ENCODE results near the gene MAP3K13.

MAP3K13 gene

GRCh38 chr3:185340751-185341150 is 22.2 kb upstream of the MAP3K13 start:
- H3K36me3 ChIP-seq (ENCODE audit: insufficient read depth, low read length): no peaks in the 10 kb centered on the region
- no peaks in the 10 kb centered on the region for H4K20me1 ChIP-seq (ENCODE audit: insufficient read depth, low read length)
- H3K27ac ChIP-seq (ENCODE audit: low read depth, low read length, poor library complexity, severe bottlenecking): no peak overlapping the region
- no peaks in the 10 kb centered on the region for H3K9me2 ChIP-seq (ENCODE audit: low read depth, low read length)
- H3K79me2 ChIP-seq (ENCODE audit: insufficient read depth, low read length): no peaks in the 10 kb centered on the region
- H3F3A ChIP-seq (ENCODE audit: insufficient read depth, low read length): no peaks in the 10 kb centered on the region
- no peak for TF ChIP-seq CTCF (IDR thresholded peaks at IDR 0.05; ENCODE audit: low read length)
- TF ChIP-seq EZH2 (IDR thresholded peaks at IDR 0.05; ENCODE audit: borderline replicate concordance, low read length): no peak
- no peaks in the 10 kb centered on the region for H3K9me3 ChIP-seq (ENCODE audit: low read length)
- H3K27me3 ChIP-seq (ENCODE audit: insufficient read depth, low read length): no peaks in the 10 kb centered on the region
- no peak overlapping the region for H3K4me3 ChIP-seq (ENCODE audit: low read depth, low read length, poor library complexity, severe bottlenecking)
- no peak overlapping the region for H3K9ac ChIP-seq (ENCODE audit: low read length)
- H2AFZ ChIP-seq (ENCODE audit: low read length): no peak overlapping the region
- no peak overlapping the region for H3K4me2 ChIP-seq (ENCODE audit: low read length)
- H3K4me1 ChIP-seq (ENCODE audit: insufficient read depth, low read length, severe bottlenecking): no peaks in the 10 kb centered on the region

- H3K79me2 ChIP-seq (ENCODE audit: insufficient read depth, low read length): no peaks in the 10 kb centered on the region
- H4K20me1 ChIP-seq (ENCODE audit: insufficient read depth, low read length): no peaks in the 10 kb centered on the region
- H3K9ac ChIP-seq (ENCODE audit: low read length): no peak overlapping the region
- H3K9me3 ChIP-seq (ENCODE audit: low read length): no peaks in the 10 kb centered on the region
- H3K9me2 ChIP-seq (ENCODE audit: low read depth, low read length): no peaks in the 10 kb centered on the region
- no peak overlapping the region for H3K4me2 ChIP-seq (ENCODE audit: low read length)
- TF ChIP-seq CTCF (IDR thresholded peaks at IDR 0.05; ENCODE audit: low read length): no peak
- no peak for TF ChIP-seq EZH2 (IDR thresholded peaks at IDR 0.05; ENCODE audit: borderline replicate concordance, low read length)
- no peak overlapping the region for H2AFZ ChIP-seq (ENCODE audit: low read length)
- no peaks in the 10 kb centered on the region for H3K4me1 ChIP-seq (ENCODE audit: insufficient read depth, low read length, severe bottlenecking)
- H3K4me3 ChIP-seq (ENCODE audit: low read depth, low read length, poor library complexity, severe bottlenecking): no peak overlapping the region
- H3F3A ChIP-seq (ENCODE audit: insufficient read depth, low read length): no peaks in the 10 kb centered on the region
- H3K27me3 ChIP-seq (ENCODE audit: insufficient read depth, low read length): no peaks in the 10 kb centered on the region
- H3K36me3 ChIP-seq (ENCODE audit: insufficient read depth, low read length): no peaks in the 10 kb centered on the region
- H3K27ac ChIP-seq (ENCODE audit: low read depth, low read length, poor library complexity, severe bottlenecking): no peak overlapping the region
These were observed 21.1 kb upstream of the MAP3K13 start for GRCh38 chr3:185341616-185342458.

GRCh38 chr3:185342459-185343174 is 20.3 kb upstream of the MAP3K13 start:
- Histone ChIP-seq H3K79me2 (ENCODE audit: insufficient read depth, low read length) (no peaks in the 10 kb centered on the region), H3K27me3 (ENCODE audit: insufficient read depth, low read length) (no peaks in the 10 kb centered on the region), H3K9me2 (ENCODE audit: low read depth, low read length) (no peaks in the 10 kb centered on the region), H3K4me2 (ENCODE audit: low read length) (no peak overlapping the region), H3F3A (ENCODE audit: insufficient read depth, low read length) (no peaks in the 10 kb centered on the region), H3K27ac (ENCODE audit: low read depth, low read length, poor library complexity, severe bottlenecking) (no peak overlapping the region), H3K9me3 (ENCODE audit: low read length) (no peaks in the 10 kb centered on the region), H3K9ac (ENCODE audit: low read length) (no peak overlapping the region), H3K4me3 (ENCODE audit: low read depth, low read length, poor library complexity, severe bottlenecking) (no peak overlapping the region), H3K36me3 (ENCODE audit: insufficient read depth, low read length) (no peaks in the 10 kb centered on the region), H4K20me1 (ENCODE audit: insufficient read depth, low read length) (no peaks in the 10 kb centered on the region), H3K4me1 (ENCODE audit: insufficient read depth, low read length, severe bottlenecking) (no peaks in the 10 kb centered on the region), H2AFZ (ENCODE audit: low read length) (no peak overlapping the region)
- TF ChIP-seq CTCF (IDR thresholded peaks at IDR 0.05; ENCODE audit: low read length) (no peak), EZH2 (IDR thresholded peaks at IDR 0.05; ENCODE audit: borderline replicate concordance, low read length) (no peak)
